Urothelium cell line (cell line): Measurements from ENCODE around the gene CLDN1.
A peak's percentile ranks its signal among the peaks of the same experiment; 100 is the strongest.

Source experiments
- DNase-seq: peaks from one replicate; pipeline ENCODE4 v3.0.0; 2011; ENCODE audit warnings: low spot score, mixed read lengths
- FAIRE-seq: peaks from 2 replicates; lab custom pipeline; 2011; peaks lifted over from hg19 to GRCh38; lab: Jason Lieb, UNC

Gene CLDN1

GRCh38 chr3:190321789-190322603 lies at the start of gene CLDN1:
CLDN1 (minus strand) TSS chr3:190322446; CDS start chr3:190322206, 240 bp downstream.
- peak; percentile 44 for FAIRE-seq
- peak; percentile 91 for DNase-seq

GRCh38 chr3:190371152-190371551 lies 48.9 kb upstream of the CLDN1 start:
- FAIRE-seq (no peak), DNase-seq (no peak)

GRCh38 chr3:190370369-190370768 lies 48.1 kb upstream of the CLDN1 start:
- DNase-seq (no peak), FAIRE-seq (no peak)

GRCh38 chr3:190369668-190370295 lies 47.5 kb upstream of the CLDN1 start:
- DNase-seq (no peak), FAIRE-seq (no peak)

- DNase-seq (no peak), FAIRE-seq (no peak)
Measured at GRCh38 chr3:190368881-190369280, 46.6 kb upstream of the CLDN1 start.

GRCh38 chr3:190366133-190366532 lies 43.9 kb upstream of the CLDN1 start:
- DNase-seq (peak; percentile 37), FAIRE-seq (no peak)

GRCh38 chr3:190362258-190362657 lies 40.0 kb upstream of the CLDN1 start:
- FAIRE-seq = no peak
- no peak for DNase-seq

GRCh38 chr3:190361791-190362190 lies 39.5 kb upstream of the CLDN1 start:
- FAIRE-seq = no peak
- no peak for DNase-seq

- FAIRE-seq (no peak), DNase-seq (no peak)
Measured at GRCh38 chr3:190360228-190360627, 38.0 kb upstream of the CLDN1 start.

- DNase-seq = no peak
- no peak for FAIRE-seq
Measured at GRCh38 chr3:190359813-190360212, 37.6 kb upstream of the CLDN1 start.

- no peak for FAIRE-seq
- no peak for DNase-seq
Measured at GRCh38 chr3:190357468-190357867, 35.2 kb upstream of the CLDN1 start.

- no peak for DNase-seq
- FAIRE-seq = no peak
Measured at GRCh38 chr3:190356246-190356645, 34.0 kb upstream of the CLDN1 start.

- FAIRE-seq = no peak
- DNase-seq = no peak
Measured at GRCh38 chr3:190352861-190353457, 30.7 kb upstream of the CLDN1 start.

GRCh38 chr3:190346541-190346940 lies 24.3 kb upstream of the CLDN1 start:
- DNase-seq (no peak), FAIRE-seq (no peak)

GRCh38 chr3:190345878-190346277 lies 23.6 kb upstream of the CLDN1 start:
- FAIRE-seq = no peak
- no peak for DNase-seq

- no peak for FAIRE-seq
Measured at GRCh38 chr3:190345027-190345821, 23.0 kb upstream of the CLDN1 start.

GRCh38 chr3:190340071-190340470 lies 17.8 kb upstream of the CLDN1 start:
- FAIRE-seq (no peak), DNase-seq (no peak)

More at GRCh38 chr3:190345027-190345821, 23.0 kb upstream of the CLDN1 start:
- DNase-seq = peak; percentile 28

GRCh38 chr3:190339130-190339529 lies 16.9 kb upstream of the CLDN1 start:
- FAIRE-seq (no peak), DNase-seq (no peak)

GRCh38 chr3:190338717-190339116 lies 16.5 kb upstream of the CLDN1 start:
- DNase-seq = peak; percentile 33
- FAIRE-seq = no peak

GRCh38 chr3:190337301-190337700 lies 15.1 kb upstream of the CLDN1 start:
- DNase-seq = no peak

More at GRCh38 chr3:190337301-190337700, 15.1 kb upstream of the CLDN1 start:
- no peak for FAIRE-seq
